H9 (cell line): ENCODE results near the gene ATG12. TPM values are rescaled to one million over a fixed set of nuclear protein-coding genes. Genes with fewer than 3 reads are reported as not detected.

ENCODE experiments used
- DNase-seq: peaks from one replicate; pipeline ENCODE4 v3.0.0-alpha.2; 2017
- H2AFZ ChIP-seq: one replicate; pipeline ENCODE4 v1.6.1; 2013; ENCODE audit warnings: mild to moderate bottlenecking, low read length, control low read depth, moderate library complexity
- H2AK5ac ChIP-seq: 2 replicates; pipeline ENCODE4 v1.6.1; 2013; ENCODE audit warnings: low read length, control low read depth, mixed read lengths; ENCODE audit not compliant: insufficient read length
- H2BK120ac ChIP-seq: one replicate; pipeline ENCODE4 v1.6.1; 2013; ENCODE audit warnings: low read depth, mild to moderate bottlenecking, low read length, control low read depth, inconsistent platforms; ENCODE audit not compliant: poor library complexity, severe bottlenecking
- H2BK12ac ChIP-seq: 2 replicates; pipeline ENCODE4 v1.6.1; 2013; ENCODE audit warnings: low read length, control low read depth, mixed read lengths, low read depth; ENCODE audit not compliant: insufficient read length
- H2BK15ac ChIP-seq: 2 replicates; pipeline ENCODE4 v1.6.1; 2013; ENCODE audit warnings: low read depth, low read length, control low read depth
- H2BK20ac ChIP-seq: one replicate; pipeline ENCODE4 v1.6.1; 2013; ENCODE audit warnings: low read depth, mild to moderate bottlenecking, low read length, control low read depth, inconsistent platforms; ENCODE audit not compliant: poor library complexity, severe bottlenecking
- H2BK5ac ChIP-seq: 2 replicates; pipeline ENCODE4 v1.6.1; 2013; ENCODE audit warnings: low read length, control low read depth, mixed read lengths; ENCODE audit not compliant: insufficient read length
- H3K14ac ChIP-seq: 2 replicates; pipeline ENCODE4 v1.6.1; 2013; ENCODE audit warnings: low read length, control low read depth; ENCODE audit not compliant: insufficient read depth
- H3K18ac ChIP-seq: 2 replicates; pipeline ENCODE4 v1.6.1; 2013; ENCODE audit warnings: low read depth, mild to moderate bottlenecking, mixed read lengths, low read length, control low read depth; ENCODE audit not compliant: insufficient read length
- H3K23ac ChIP-seq: 2 replicates; pipeline ENCODE4 v1.6.1; 2013; ENCODE audit warnings: low read length, control low read depth, mixed read lengths, low read depth; ENCODE audit not compliant: insufficient read length
- H3K23me2 ChIP-seq: 2 replicates; pipeline ENCODE4 v1.6.1; 2013; ENCODE audit warnings: low read depth, mild to moderate bottlenecking, mixed read lengths, low read length, control low read depth; ENCODE audit not compliant: insufficient read length, poor library complexity, severe bottlenecking
- H3K27ac ChIP-seq: 2 replicates; pipeline ENCODE4 v1.5.1; 2013; ENCODE audit warnings: low read length, control low read depth, mixed read lengths, low read depth; ENCODE audit not compliant: insufficient read length
- H3K27me3 ChIP-seq: 2 replicates; pipeline ENCODE4 v1.6.1; 2013; ENCODE audit warnings: low read length, control low read depth, inconsistent platforms; ENCODE audit not compliant: insufficient read depth
- H3K4ac ChIP-seq: 2 replicates; pipeline ENCODE4 v1.6.1; 2013; ENCODE audit warnings: low read depth, mild to moderate bottlenecking, control low read depth, inconsistent platforms, low read length, moderate library complexity
- H3K4me1 ChIP-seq: 2 replicates; pipeline ENCODE4 v1.6.1; 2013; ENCODE audit warnings: low read length, control low read depth, inconsistent platforms; ENCODE audit not compliant: insufficient read depth
- H3K4me2 ChIP-seq: 2 replicates; pipeline ENCODE4 v1.6.1; 2013; ENCODE audit warnings: low read length, control low read depth, mixed read lengths; ENCODE audit not compliant: insufficient read length, insufficient read depth
- H3K56ac ChIP-seq: 2 replicates; pipeline ENCODE4 v1.6.1; 2013; ENCODE audit warnings: low read depth, mild to moderate bottlenecking, mixed read lengths, low read length, control low read depth; ENCODE audit not compliant: insufficient read length
- H3K79me1 ChIP-seq: 2 replicates; pipeline ENCODE4 v1.6.1; 2013; ENCODE audit warnings: low read depth, mild to moderate bottlenecking, moderate library complexity, low read length, control low read depth, inconsistent platforms; ENCODE audit not compliant: insufficient read depth, poor library complexity, severe bottlenecking
- H3K79me2 ChIP-seq: 2 replicates; pipeline ENCODE4 v1.6.1; 2013; ENCODE audit warnings: low read length, control low read depth, inconsistent platforms; ENCODE audit not compliant: insufficient read depth
- H3K9ac ChIP-seq: 2 replicates; pipeline ENCODE4 v1.6.1; 2013; ENCODE audit warnings: low read length, control low read depth, mixed read lengths; ENCODE audit not compliant: insufficient read length; ENCODE audit errors: extremely low read depth
- H3K9me3 ChIP-seq: one replicate; pipeline ENCODE4 v1.6.1; 2013; ENCODE audit warnings: low read depth, low read length, inconsistent platforms; ENCODE audit not compliant: control insufficient read depth
- H3T11ph ChIP-seq: one replicate; pipeline ENCODE4 v1.6.1; 2013; ENCODE audit warnings: mild to moderate bottlenecking, low read length, control low read depth, inconsistent platforms
- H4K20me1 ChIP-seq: one replicate; pipeline ENCODE4 v1.6.1; 2013; ENCODE audit not compliant: control insufficient read depth, insufficient read length, insufficient read depth
- H4K5ac ChIP-seq: 2 replicates; pipeline ENCODE4 v1.6.1; 2013; ENCODE audit warnings: low read depth, mild to moderate bottlenecking, mixed read lengths, low read length, control low read depth; ENCODE audit not compliant: insufficient read length
- H4K8ac ChIP-seq: replicated peaks from 2 replicates; pipeline ENCODE4 v1.6.1; 2013; ENCODE audit warnings: low read length, control low read depth, mixed read lengths, low read depth; ENCODE audit not compliant: insufficient read length
- H4K91ac ChIP-seq: 2 replicates; pipeline ENCODE4 v1.6.1; 2013; ENCODE audit warnings: low read depth, mild to moderate bottlenecking, moderate library complexity, mixed read lengths, low read length, control low read depth; ENCODE audit not compliant: insufficient read length
- H3K27ac Mint-ChIP-seq, 3 experiments: 2 replicates in 2 of 3; 3 replicates in 1 of 3; pipeline ENCODE4 v1.8.0; 2020 to 2021; ENCODE audit warnings: mixed read lengths in 3 of 3, mild to moderate bottlenecking in 1 of 3, moderate library complexity in 1 of 3
- H3K27me3 Mint-ChIP-seq: 2 replicates; pipeline ENCODE4 v1.8.0; 2021; ENCODE audit warnings: low read depth, mild to moderate bottlenecking, moderate library complexity, mixed read lengths
- H3K36me3 Mint-ChIP-seq, 3 experiments: 2 replicates in 2 of 3; 3 replicates in 1 of 3; pipeline ENCODE4 v1.8.0; 2020 to 2021; ENCODE audit warnings: low read depth in 3 of 3, mixed read lengths in 3 of 3; ENCODE audit not compliant: insufficient read depth in 1 of 3
- H3K4me1 Mint-ChIP-seq, 2 experiments: 2 replicates each; pipeline ENCODE4 v1.8.0; 2020; ENCODE audit warnings: mixed read lengths in 2 of 2
- H3K4me3 Mint-ChIP-seq, 2 experiments: 2 replicates in 1 of 2; 3 replicates in 1 of 2; pipeline ENCODE4 v1.8.0; 2020 to 2021; ENCODE audit warnings: mild to moderate bottlenecking in 2 of 2, mixed read lengths in 2 of 2, moderate library complexity in 1 of 2
- H3K9me3 Mint-ChIP-seq, 2 experiments: 2 replicates in 1 of 2; 3 replicates in 1 of 2; pipeline ENCODE4 v1.8.0; 2020; ENCODE audit warnings: mild to moderate bottlenecking in 2 of 2, mixed read lengths in 2 of 2, moderate library complexity in 1 of 2
- CTCF ChIP-seq: fragments of 200-600 bp; sonication (generic); conservative IDR thresholded peaks from 3 replicates; pipeline ENCODE4 v1.8.0; 2021; ENCODE audit warnings: antibody characterized with exemption, mild to moderate bottlenecking
- WGBS: extraction: QIAGEN DNeasy Blood & Tissue Kit; methylation state at CpG from one replicate; pipeline ENCODE4 v1.1.7; 2013; ENCODE audit warnings: missing lambda C conversion rate, low lambda C conversion rate, mixed read lengths; ENCODE audit not compliant: insufficient read length; ENCODE audit errors: extremely low coverage; 5-methylcytosine and 5-hydroxymethylcytosine counted together
- total RNA-seq: library from RNA; stranded (reverse); gene quantifications from 2 replicates; pipeline ENCODE4 v1.2.1, GENCODE V29; 2021

The ATG12 gene
- total RNA-seq, 1 experiment from 2014 or later = 52.9 TPM

GRCh38 chr5:115798252-115798651 lies 43.1 kb downstream of the ATG12 start:
- Histone ChIP-seq H3K4ac (no peak overlapping the region), H2BK120ac (no peak overlapping the region), H2AK5ac (no peak overlapping the region), H3K56ac (no peak overlapping the region), H3K18ac (no peak overlapping the region), H3K9ac (no peak overlapping the region), H2BK20ac (no peak overlapping the region), H4K20me1 (no peaks in the 10 kb centered on the region), H3K14ac (no peak overlapping the region), H3K79me2 (no peaks in the 10 kb centered on the region), H4K8ac (no peak overlapping the region), H3K23me2 (no peaks in the 10 kb centered on the region), H2BK5ac (no peak overlapping the region), H2AFZ (no peak overlapping the region), H4K91ac (no peak overlapping the region), H3K4me2 (no peak overlapping the region), H2BK15ac (no peak overlapping the region), H3K9me3 (no peaks in the 10 kb centered on the region), H3K23ac (no peak overlapping the region), H2BK12ac (no peak overlapping the region), H4K5ac (no peak overlapping the region), H3K79me1 (no peaks in the 10 kb centered on the region), H3K4me1 (no peaks in the 10 kb centered on the region), H3T11ph (no peak overlapping the region), H3K27me3 (no peaks in the 10 kb centered on the region), H3K27ac (no peak overlapping the region)
- WGBS = no CpG with 5 or more reads among the region's 2 CpGs
- TF ChIP-seq CTCF = no peak
- peaks cover 2% of the 10 kb centered on the region; the same call in 1 of the 2 replicates for H3K27me3 Mint-ChIP-seq
- H3K4me1 Mint-ChIP-seq = no peaks in the 10 kb centered on the region
- H3K27ac Mint-ChIP-seq = no peak overlapping the region
- H3K9me3 Mint-ChIP-seq = no peaks in the 10 kb centered on the region
- H3K36me3 Mint-ChIP-seq = no peaks in the 10 kb centered on the region
- no peak overlapping the region for H3K4me3 Mint-ChIP-seq
- DNase-seq = no peak
